HuH-7.5 (cell line): ENCODE data around the gene CEP112.
"Not testable (repeated sequence)": the region's sequence is repeated elsewhere in the genome, so short reads cannot be mapped to it uniquely, and the experiment has no call there.

Source experiments
- DNase-seq: peaks from one replicate; pipeline ENCODE4 v3.0.0; 2011; ENCODE audit warnings: low spot score

Gene CEP112

GRCh38 chr17:65776890-65777289 lies 415.0 kb downstream of the CEP112 start:
- DNase-seq, result no peak

DNA sequence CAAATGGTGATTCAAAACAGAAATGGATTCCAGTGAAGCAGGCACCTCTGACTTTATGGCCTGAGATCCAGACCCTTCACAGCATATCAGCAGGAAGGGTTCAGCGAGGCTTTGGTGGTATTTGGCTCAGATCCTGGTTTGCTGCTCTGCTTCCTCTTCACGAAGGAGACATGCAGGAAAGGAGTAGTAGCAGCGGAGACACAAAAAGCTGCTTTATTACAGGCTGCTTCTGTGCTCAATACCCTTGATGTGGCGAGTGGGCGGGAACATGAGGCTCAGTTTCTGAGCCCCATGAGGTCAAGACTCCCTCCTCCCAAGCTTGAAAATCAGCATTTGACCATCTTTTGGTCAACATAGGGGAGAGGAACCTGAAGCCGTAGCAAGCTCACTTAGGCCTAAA lies 417.1 kb downstream of the CEP112 start:
- DNase-seq, result no peak

GRCh38 chr17:65772989-65773388 lies 418.9 kb downstream of the CEP112 start:
- DNase-seq, result no peak

DNA sequence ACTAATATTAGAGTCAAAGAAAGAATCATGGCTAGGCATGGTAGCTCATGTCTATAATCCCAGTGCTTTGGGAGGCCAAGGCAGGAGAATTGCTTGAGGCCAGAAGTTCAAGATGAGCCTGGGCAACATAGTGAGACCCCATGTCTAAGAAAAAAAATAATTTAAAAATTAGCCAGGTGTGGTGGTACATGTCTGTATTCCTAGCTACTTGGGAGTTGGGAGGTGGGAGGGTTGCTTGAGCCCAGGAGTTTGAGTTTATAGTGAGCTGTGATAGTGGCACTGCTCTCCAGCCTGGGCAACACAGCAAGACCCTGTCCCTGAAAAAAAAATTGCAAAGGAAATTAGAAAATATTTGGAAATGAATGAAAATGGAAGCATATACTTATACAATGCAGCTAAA lies 420.2 kb downstream of the CEP112 start:
- DNase-seq, result no peak

DNA sequence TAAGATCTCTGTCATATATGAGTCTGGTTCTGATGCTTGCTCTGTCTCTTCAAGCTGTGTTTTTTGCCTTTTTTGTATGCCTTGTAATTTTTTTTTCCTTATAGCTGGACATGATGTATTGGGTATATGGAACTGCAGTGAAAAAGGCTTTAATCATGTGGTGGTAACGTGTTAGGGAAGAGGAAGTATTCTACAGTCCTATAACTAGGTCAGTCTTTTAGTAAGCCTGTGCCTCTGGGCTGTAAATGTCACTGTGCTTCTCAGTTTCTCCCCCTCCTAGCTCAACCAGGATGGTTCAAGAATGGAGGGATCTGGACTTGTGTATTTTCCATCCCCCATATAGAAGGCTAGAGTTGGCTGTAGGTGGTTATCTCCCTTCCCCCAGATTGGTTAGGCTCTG lies 428.1 kb downstream of the CEP112 start:
- no peak for DNase-seq

GRCh38 chr17:65762973-65763372 lies 429.0 kb downstream of the CEP112 start:
- no peak for DNase-seq

- no peak for DNase-seq
Measured at GRCh38 chr17:65759532-65759931, 432.4 kb downstream of the CEP112 start.

- no peak for DNase-seq
Measured at GRCh38 chr17:65756760-65757159, 435.2 kb downstream of the CEP112 start.

- no peak for DNase-seq
Measured at GRCh38 chr17:65755799-65756198, 436.1 kb downstream of the CEP112 start.

DNA sequence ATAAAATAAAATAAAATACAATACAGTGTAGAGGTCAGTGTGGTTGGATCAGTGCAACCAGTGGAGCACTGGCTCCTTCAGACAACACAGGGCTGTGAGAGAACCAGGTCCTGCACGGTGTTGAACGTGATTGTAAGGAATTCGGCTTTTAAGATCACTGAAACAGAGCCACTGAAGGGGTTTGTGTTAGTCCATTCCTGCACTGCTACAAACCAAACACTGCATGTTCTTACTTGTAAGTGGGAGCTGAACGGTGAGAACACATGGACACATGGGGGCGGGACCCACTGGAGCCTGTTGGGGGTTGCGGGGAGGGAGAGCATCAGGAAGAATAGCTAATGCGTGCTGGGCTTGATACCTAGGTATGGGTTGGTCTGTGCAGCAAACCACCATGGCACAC lies 437.3 kb downstream of the CEP112 start:
- no peak for DNase-seq

DNA sequence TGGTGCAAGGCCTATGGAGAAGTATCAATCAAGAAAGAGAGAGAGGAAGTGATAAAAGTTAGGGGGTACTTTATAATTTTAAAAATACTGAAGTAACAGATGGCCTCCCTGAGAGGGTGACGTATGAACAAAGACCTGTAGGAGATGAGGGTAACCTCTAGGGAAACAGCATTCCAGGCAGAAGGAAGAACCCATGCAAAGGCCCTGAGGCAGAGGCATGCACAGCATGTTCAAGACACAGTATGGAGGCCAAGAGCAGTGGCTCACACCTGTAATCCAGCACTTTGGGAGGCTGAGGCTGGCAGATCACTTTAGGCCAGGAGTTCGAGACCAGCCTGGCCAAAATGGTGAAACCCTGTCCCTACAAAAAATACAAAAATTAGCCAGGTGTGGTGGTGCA lies 437.9 kb downstream of the CEP112 start:
- DNase-seq, result no peak

DNA sequence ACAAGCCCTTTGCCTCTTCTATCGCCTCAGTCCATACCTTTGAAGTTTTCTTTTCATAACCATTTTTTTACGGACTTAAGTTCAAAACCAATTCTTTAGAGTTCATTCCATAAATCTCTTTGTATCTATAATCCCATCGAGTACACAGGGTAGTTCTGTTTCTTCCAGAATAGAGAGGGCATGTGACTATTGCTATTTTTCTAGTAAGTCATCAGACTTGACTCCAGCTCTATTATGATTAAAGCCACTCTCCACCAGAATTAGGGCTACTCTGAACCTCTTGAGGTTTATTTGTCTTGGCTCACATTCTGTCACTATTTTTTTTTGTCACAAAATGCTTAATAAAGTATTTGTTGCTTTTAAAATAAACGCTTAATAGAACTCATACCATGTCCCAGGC lies 438.6 kb downstream of the CEP112 start:
- DNase-seq, result no peak

GRCh38 chr17:65751263-65751662 lies 440.7 kb downstream of the CEP112 start:
- no peak for DNase-seq

GRCh38 chr17:65750631-65751115 lies 441.3 kb downstream of the CEP112 start:
- DNase-seq, result no peak

DNA sequence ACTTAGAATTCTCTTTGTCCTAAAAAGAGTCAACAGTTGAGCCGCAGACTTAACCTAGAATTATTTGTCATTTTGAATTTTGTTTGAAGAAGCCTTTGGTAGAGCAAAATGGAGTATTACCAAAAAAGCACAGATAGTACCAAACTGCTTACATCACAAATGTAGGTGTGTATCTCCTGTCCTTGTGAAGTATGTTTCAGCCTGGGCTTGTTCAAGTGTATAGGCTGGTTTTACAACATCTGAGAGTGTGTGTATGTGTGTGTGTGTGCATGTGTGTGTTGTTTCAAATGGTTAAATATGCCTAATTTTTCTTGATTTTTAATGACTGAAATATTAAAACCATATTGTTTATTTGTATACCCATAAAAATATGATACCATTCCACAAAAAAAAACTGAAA lies 441.8 kb downstream of the CEP112 start:
- no peak for DNase-seq

DNA sequence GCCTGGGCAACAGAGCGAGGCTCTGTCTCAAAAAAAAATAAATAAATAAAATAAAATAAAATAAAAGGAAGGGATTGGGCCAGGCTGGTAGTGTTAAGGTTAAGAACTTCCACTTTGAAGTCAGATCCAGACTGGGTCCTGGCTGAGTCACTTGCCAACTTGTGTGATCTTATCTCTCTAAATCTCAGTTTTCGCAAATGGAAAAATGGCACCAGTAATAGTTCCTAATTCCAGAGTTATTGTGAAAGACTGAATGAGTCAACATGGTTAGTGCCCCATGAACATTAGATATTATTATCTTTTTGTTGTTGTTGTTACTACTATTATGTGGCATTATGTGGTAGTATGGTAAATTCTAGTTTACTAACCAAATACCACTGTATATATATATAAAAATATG lies 442.5 kb downstream of the CEP112 start:
- DNase-seq, result no peak

GRCh38 chr17:65745241-65745640 lies 446.7 kb downstream of the CEP112 start:
- DNase-seq, result no peak

DNA sequence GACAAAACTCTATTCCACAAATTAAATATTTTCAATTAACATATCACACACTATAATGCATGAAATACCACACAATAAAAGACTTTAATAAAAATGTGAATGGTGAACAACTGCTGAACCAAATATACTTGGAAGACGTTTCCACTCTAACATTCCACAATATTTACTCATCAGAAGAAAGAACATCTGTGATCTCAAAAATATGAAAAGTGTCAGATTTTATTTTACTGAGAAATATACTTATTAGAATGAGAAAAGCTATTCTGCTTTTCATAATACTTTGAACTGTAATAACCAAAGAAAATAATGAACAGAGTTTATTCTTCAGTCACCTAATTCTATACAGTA lies 448.7 kb downstream of the CEP112 start:
- DNase-seq, result no peak

DNA sequence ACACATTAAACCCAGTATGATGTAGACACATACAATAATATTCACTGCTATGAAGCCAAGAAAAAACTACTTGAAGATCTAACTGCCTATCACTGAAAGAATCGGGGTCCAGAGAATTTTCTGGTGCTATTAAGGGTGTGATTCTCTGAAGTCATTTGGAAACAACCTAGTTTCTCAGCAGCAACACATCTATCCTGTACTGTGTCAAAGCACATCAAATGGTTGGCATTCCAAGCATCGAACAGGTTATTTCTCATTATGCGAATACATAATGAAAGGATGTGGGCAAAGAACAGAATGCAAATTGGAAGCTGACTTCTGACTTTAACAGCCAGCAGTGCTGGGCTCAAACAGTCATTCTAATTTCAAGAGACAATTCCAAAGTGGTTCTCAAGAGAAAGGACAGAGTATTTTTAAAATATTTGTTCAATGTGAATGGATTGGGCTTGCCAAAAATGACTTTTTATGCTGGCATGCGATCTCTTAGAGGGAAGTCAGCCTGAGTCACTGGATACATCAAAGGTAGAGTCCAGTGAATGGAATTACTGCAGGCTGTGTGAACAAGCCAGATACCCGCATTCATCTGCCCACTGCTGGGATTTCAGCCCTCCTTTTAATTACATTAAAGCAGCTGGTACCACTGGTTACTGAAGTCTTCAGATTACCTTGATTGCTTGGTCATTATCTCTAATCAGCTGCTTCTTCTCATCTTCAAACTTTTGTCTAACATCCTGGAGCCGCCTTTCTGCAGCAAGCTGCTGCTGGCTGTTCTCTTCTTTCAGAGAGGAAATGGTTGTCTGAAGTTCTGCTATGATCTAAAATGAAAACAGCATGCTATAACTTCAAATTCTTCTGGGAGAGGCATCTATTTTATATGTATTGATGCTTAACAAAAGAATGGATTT lies 449.3 kb downstream of the CEP112 start:
- DNase-seq, result no peak

DNA sequence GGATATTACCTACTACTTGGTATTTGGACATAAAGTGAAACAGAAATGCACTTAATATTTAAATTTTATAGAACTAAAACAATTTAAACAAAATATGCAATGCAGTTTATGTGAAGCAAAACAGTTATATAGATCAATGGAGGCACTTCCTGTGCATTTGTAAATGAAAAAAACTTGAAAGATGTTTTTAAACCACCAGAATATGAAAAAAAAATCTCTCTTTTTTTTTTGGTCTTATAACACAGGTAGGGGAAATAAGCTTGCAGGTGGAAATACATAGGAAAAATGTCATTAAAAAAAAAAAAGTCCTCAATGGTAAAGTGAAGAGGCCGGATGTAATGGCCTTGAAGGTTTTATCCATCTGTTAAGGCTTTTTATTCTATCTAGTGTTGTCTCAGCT lies 450.2 kb downstream of the CEP112 start:
- DNase-seq, result no peak

GRCh38 chr17:65739034-65739433 lies 452.9 kb downstream of the CEP112 start:
- DNase-seq, result no peak

DNA sequence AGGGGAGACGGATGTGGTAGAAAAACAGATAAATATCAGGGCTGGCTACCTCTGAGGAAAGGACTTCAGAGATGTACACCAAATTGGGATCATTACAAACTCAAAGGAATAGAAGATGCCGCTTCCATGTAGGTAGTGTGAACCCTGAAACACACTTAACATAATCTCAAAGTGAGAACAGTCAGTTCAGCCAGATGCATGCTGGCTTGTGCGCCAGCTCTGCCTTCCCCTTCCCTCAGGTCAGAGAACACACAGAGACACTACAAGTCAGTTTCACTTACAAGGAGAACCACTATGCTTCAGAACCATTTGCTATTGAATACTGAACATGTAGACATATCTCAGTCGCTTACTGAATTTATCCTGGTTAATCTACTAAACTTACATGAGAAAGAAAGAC lies 454.5 kb downstream of the CEP112 start:
- DNase-seq, result no peak

DNA sequence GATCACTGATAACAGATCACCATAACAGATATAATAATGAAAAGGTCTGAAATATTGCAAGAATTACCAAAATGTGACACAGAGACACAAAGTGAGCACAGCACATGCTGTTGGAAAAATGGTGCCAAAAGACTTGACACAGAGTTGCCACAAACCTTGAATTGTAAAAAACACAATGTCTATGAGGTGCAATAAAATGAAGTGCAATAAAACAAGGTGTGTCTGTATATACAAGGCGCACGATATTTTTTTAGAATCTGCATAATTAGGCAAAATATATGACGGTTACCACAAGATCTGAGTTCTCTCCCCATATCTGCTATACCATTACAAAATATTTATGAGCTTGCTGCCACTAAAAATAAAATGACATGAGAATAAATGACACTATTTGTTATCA lies 458.6 kb downstream of the CEP112 start:
- no peak for DNase-seq

- not testable (repeated sequence) for DNase-seq
Measured at GRCh38 chr17:65732667-65733066, 459.3 kb downstream of the CEP112 start.
